GM12892 (cell line): ENCODE measurements around the gene GADL1.

Experiments
- POLR2A ChIP-seq: IDR thresholded peaks from 2 replicates; pipeline ENCODE4 v1.6.1; 2011; ENCODE audit warnings: low read depth, low read length, control low read depth
- TAF1 ChIP-seq: IDR thresholded peaks from 2 replicates; pipeline ENCODE4 v1.6.1; 2011; ENCODE audit warnings: low read depth, mild to moderate bottlenecking, control low read depth, low read length, borderline replicate concordance

DNA sequence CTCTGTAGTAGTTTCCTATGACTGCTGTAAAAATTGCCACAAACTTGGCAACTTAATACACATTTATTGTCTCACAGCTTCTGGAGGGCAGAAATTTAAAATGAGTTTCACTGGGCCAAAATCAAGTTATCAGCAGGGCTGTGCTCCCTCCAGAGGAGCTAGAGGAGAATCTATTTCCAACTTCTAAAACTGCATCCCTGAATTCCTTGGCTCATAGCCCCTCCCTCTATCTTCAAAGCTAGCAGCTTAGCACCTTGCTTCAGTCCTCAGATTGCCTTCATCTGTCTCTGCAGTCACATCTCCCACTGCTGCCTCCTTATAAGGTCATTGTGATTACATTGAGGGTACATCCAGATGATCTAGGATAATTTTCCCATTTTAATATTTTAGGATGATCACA, 17.8 kb upstream of the GADL1 start:
- TF ChIP-seq TAF1 (no peak), POLR2A (no peak)
